HG02870 (cell line): ENCODE data around the gene FABP7.

ENCODE experiments used
- ATAC-seq: cut with Tn5 transposase; IDR thresholded peaks from one replicate; pipeline ENCODE4 v1.9.1; 2021; ENCODE audit warnings: mild to moderate bottlenecking, moderate library complexity; ENCODE audit not compliant: unreplicated experiment

Gene FABP7

GRCh38 chr6:122792766-122793165, 13.2 kb downstream of the FABP7 start:
- no peak for ATAC-seq

DNA sequence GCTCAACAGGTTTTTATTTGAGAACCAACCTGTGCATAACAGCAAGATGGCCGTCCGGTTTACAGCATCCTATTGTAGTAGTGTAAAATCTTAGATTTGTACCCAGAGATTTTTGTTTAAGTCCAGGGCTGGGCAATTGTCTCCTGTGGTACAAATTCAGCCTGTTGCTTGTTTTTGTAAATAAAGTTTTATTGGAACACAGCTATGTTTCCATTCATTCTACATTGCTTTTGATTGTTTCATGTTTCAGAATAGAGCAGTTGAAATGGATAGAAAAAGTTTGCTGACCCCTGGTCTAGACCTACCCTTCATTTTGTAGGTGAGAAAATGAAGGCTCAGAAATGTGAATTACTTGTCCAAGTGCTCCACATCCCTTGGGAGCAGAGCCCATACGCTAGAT, 18.0 kb downstream of the FABP7 start:
- no peak for ATAC-seq

- ATAC-seq, result peak; percentile 95
Measured at GRCh38 chr6:122798099-122798641, 18.7 kb downstream of the FABP7 start.

- ATAC-seq, result no peak
Measured at GRCh38 chr6:122799140-122799745, 19.7 kb downstream of the FABP7 start.

- ATAC-seq, result no peak
Measured at GRCh38 chr6:122799916-122800686, 20.6 kb downstream of the FABP7 start.

DNA sequence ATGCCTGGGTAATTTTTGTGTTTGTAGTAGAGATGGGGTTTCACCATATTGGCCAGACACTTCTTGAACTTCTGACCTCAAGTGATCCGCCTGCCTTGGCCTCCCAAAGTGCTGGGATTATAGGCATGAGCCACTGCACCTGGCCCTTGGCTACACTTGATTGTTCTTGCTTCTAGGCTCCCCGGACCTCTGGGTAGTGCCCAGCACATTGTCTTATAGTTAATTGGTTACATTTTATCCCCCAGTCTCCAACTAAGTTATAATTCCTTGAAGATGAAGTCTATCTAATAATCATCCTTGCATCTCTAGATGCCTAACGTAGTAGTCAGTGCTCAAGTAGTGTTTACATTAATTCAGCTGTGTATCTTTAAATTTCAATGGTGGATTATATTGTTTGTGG, 21.4 kb downstream of the FABP7 start:
- no peak for ATAC-seq

DNA sequence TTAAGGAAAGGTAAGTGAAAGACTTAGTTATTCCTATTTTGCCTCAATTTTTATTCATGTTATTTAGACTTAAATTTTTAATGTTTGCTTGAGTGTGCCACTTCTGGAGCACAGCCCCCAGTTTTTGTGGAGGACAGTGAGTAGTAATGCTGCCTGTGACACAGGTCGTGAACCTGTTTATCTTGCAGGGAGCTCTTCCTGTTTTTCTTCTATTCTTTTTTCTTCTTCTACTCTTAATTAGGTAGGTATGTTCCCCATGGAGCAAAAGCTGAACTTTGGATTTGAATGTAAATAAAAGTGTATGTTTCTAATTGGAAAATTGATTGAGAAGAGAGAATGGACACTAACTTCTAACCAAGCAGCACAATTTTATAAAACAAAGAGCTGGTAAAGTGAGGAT, 21.9 kb downstream of the FABP7 start:
- ATAC-seq, result no peak

GRCh38 chr6:122803171-122803661, 23.7 kb downstream of the FABP7 start:
- no peak for ATAC-seq

- no peak for ATAC-seq
Measured at GRCh38 chr6:122804962-122805485, 25.5 kb downstream of the FABP7 start.

DNA sequence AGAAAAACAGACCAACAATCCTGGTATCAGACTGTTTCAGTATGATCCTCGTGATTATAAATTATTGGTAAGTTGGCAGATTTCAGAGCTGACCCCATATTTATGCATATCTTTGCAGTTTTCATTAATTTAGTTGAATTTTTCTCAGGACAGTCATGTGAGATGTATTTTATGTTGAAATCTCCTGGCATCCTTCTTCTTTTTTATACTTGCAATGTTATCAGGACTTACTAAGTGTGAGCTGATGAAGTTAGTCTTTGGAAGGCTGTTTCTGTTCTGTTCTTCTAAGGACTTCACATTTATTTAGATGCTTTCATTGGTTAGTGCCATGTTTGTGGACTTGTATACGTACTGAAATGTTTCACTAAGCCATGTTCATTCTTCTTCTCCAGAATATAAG, 26.8 kb downstream of the FABP7 start:
- no peak for ATAC-seq

- no peak for ATAC-seq
Measured at GRCh38 chr6:122808121-122808885, 28.8 kb downstream of the FABP7 start.

GRCh38 chr6:122809001-122809400, 29.5 kb downstream of the FABP7 start:
- ATAC-seq, result no peak

DNA sequence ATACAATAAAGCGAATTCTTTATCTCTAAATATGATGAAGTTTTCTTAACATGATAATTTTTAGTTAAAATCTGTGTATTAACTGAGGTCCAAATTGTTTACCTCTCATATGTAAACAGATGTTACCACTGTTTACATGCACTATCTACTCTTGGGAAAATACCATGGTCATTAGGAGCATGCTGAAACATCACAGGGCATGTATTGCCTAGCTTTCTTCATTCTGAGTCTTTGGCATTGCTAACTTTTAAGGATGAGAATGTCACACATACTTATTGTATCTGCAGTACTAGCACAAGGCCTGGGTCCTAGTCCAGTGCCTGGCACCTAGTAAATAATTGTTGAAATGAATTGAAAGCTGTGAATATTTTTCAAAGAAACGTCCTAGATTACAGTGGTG, 30.2 kb downstream of the FABP7 start:
- no peak for ATAC-seq

DNA sequence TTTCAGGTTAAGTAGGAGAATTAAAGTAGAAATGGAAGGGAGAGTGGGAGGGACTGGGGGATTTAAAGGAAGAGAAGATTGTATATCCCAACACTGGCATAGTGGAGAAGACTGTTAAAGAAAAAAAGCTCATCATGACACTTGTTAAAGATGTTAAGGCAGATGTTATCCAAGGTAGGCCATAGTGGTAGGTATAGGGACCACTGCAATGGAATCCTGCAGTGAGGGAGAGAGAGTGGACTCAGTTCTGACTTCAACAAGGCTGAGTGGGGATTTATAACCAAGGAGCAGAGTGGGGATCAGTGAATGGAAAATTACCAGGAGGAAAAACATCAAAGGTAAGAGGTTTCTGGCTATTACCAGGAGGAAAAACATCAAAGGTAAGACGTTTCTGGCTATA, 30.7 kb downstream of the FABP7 start:
- ATAC-seq, result no peak

- ATAC-seq, result no peak
Measured at GRCh38 chr6:122817358-122817757, 37.8 kb downstream of the FABP7 start.

- ATAC-seq, result no peak
Measured at GRCh38 chr6:122817766-122818165, 38.2 kb downstream of the FABP7 start.

DNA sequence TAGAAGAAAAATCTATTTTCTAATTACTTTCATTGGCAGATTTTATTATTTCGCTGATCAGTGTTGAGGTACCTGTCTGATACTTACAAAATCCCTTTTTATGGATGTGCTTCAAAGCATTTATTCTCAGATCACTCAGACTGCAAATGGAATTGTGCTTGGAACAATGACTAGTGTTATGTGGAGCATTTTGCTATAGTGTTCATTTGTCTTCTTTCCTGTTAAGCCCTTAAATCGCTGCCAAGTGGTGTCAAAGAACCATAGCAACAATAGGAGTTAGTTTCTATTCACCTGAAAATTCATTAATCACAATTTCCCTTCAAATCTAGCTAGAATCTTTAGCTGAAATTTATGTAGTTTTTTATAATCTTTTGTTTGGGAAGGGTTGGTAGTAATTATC, 39.4 kb downstream of the FABP7 start:
- ATAC-seq, result no peak

GRCh38 chr6:122821095-122821494, 41.6 kb downstream of the FABP7 start:
- no peak for ATAC-seq

- no peak for ATAC-seq
Measured at GRCh38 chr6:122825163-122825562, 45.6 kb downstream of the FABP7 start.

DNA sequence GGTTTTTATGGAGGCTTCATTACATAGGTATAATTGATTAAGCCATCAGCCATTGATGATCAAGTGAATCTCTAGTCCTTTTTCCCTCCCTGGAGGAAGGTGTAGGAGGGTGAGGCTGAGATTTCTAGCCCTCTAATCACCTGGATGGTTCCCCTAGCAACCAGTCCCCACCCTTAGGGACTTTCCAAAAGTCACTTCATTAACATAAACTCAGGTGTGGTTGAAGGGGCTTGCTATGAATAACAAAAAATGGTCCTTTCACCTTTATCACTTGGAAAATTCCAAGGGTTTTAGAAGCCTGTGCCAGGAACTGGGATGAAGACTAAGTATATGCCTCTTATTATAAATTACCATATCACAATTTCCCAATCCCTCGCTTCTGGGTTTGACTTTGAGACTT, 49.9 kb downstream of the FABP7 start:
- no peak for ATAC-seq

GRCh38 chr6:122831511-122831910, 52.0 kb downstream of the FABP7 start:
- ATAC-seq, result no peak
